HG03039 (cell line): ENCODE data around the gene OR9A4.

Experiments used
- ATAC-seq: cut with Tn5 transposase; IDR thresholded peaks from one replicate; pipeline ENCODE4 v1.9.1; 2021; ENCODE audit warnings: mild to moderate bottlenecking, moderate library complexity; ENCODE audit not compliant: unreplicated experiment

The OR9A4 gene

DNA sequence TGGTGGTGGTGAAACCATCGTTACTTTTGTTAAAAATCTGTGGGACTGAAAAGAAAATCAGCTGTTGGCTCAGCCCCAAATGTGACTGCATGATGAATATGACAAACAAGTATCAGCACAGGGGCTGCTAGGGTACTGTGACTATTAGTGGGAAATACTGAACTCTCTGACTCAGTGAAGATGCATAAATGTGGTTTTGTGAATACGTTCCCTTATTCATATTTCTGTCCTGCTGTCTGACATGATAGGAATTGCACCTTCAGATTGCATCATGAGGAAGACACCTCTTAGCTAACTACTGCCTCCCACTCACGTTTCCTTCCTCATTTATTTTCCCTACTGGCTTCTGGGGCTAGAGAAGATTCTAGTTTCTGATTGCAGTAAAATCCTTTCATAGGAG is 29.2 kb downstream of the OR9A4 start:
- ATAC-seq: no peak

DNA sequence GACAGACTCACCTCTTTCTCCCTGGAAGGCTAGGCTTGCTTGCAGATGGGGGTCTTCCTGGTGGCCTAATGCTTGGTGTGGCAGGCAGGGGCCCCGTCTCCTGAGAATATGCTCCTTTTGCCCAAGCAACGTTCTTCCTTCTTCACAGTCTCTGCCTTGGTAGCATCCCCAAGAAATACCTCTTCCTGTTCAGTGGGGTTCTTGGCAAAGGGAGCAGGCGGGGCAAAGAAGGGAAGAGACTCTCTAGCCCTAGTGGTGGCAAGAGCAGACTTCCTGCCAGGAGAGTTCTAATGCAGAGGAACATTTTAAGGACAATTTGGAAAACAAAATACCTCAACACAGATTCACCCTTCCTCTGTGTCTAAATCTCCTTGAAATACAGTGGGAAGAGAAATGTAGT is 30.6 kb downstream of the OR9A4 start, which contains the start of gene CLEC5A:
CLEC5A (minus strand) TSS at position 179 of the 400 bp plus-strand sequence. CDS start 682 bp downstream, outside the sequence.
- ATAC-seq: no peak

DNA sequence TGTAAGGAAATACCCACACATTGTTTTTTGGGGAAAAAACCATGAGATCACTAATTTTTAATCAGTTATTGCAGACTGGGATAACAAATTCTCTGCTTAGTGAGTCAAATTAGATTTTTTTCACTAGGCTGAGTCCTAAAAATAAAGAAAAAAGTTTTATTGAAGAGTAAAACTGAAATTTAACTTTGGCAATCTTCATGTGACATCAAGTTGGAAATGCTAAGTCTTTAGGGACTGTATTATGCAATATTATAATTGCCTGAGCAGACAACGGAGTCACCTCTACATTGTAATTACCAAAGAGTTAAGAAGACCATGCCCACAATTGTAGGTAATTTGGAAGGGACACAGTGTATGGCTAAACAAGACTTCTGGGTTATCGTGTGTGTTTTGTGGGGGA is 32.8 kb downstream of the OR9A4 start:
- ATAC-seq: no peak

DNA sequence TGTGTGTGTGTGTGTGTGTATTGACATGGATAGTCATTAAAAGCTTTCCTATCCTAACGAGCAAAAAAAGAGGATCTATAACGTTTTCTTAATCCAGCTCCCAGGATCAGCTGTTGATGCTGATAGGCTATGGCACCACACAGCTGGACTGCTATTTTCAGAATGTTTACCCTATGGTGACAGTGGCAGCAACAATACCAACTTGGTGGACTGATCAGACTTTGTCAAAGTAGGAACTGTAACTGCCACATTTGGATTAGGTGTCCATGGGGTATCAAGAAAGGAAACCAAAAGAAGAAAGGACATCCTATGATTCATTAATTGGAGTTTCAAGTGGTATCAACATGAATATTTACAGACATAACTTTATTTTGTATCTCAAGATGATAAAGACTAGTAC is 33.3 kb downstream of the OR9A4 start:
- ATAC-seq: no peak

DNA sequence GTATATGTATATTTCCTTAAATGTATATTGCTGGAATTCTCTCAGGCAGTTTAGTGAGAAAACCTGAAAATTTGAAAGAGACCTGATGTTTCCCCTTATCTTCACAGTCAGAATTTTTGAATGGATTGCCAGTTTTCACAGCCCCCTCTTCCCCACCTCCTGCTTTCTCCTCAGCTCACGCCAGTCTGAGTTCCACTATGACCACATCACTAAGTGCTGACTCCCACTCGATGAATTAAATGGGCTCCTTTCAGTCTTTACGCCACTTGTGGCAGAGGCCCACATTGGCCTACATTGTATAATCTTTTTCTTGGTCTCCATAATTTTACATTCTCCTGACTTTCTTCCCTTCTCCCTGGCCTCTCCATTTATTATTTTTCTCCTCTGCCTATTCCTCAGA is 33.7 kb downstream of the OR9A4 start:
- ATAC-seq: no peak

DNA sequence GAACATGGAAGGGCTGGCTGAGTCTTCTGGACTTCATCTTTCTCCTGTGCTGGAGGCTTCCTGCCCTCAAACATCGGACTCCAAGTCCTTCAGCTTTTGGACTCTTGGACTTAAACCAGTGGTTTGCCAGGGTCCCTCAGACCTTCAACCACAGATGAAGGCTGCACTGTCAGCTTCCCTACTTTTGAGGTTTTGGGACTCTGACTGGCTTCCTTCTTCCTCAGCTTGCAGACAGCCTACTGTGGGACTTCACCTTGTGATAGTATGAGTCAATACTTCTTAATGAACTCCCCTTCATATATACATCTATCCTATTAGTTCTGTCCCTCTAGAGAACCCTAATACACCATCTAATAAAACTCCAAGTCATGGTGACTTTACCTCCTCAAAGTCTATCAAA is 34.6 kb downstream of the OR9A4 start:
- no peak for ATAC-seq

DNA sequence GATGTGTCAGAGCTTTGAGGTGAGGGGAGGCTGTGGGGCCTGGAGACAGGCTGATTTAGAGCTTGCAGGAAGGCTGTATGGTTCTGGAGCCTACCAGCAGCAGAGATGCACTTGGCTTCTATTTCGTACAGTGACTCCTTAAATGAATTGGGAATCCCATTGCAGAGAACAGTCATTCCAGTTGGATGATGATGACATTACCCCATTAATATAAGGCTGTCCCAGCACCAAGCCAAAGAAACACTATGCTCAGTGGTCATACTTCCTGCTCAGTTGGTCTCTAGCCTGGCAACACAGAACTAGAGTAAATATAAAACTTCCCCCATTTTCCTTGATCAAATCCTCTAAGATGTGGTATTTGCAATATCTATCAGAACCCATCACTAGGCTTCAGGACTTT is 36.3 kb downstream of the OR9A4 start:
- ATAC-seq: no peak

DNA sequence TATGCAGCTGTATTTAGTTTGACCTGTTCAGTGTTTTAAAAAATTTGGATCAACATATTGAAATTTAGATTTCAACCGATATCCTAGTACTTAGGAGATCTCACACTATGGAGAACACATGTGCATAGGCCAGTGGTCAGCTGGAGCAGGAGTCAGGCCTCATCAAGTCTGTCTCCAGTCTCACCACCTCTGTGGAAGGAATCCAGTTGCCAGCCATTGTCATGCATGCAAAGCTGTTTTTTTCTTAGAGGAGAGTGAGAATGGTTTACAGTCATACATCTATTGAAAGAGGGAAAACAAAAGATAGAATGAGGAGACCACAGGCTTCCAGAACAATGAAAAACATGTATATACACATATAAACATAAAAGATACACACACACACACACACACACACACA is 38.1 kb downstream of the OR9A4 start:
- ATAC-seq: no peak

DNA sequence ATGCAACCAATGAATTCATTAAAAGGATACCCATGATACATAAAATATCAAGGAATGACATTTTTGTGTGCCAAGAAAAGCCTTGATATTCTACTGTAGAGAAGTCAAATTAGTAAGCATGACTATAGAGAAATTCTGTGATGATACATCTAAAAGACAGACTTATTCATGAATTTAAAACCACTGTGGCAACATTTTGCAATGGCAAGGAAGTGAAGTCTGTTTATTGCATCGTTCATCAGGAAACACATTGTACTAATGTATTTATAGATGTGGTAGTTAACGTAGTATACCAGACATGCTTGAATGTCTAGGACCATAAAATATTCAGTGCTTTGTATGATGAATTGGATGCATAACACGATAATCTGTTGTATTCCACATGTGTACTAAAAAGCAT is 39.9 kb downstream of the OR9A4 start:
- no peak for ATAC-seq

DNA sequence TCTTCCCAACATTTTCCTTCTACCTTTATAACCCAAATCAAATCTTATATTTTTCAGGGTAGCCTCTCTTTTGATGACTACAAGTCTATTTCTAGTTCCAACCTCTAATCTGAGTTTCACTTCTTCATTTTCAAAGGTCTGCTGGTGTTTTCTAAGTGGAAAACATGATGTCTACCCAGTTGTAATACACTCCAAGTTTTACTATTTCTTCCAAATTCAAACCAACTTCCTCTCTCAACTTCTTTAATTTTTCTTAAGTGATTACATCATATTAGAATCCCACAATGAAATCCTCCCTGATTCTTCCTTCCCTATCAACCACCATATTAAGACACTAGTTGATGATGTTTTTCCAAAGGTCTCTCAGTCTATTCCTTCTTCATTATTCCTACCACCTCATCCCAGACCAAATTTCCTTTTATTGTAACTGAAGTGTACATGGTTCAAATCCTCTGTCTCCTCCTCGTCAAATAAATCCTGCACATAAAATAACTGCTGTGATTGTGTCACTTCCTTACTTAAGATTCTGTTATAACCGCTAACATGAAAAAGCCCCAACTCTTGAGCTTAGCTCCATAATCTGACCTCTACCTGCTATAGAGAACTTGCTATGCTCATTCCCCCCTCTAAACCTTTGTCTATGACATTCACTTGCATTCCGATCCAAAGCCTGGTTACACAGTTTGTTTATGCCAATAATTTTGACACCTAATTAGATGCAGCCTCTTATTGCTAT is 44.7 kb downstream of the OR9A4 start:
- ATAC-seq: peak; percentile 56
